K562 (cell line): ENCODE measurements around the gene C1orf198. TPM values are rescaled to one million over a fixed set of nuclear protein-coding genes. Genes with fewer than 3 reads are reported as not detected.

Experiments
- ATAC-seq: fragments of 200-7000 bp; cut with Tn5 transposase; 3 replicates; pipeline ENCODE4 v1.9.1; 2020; ENCODE audit warnings: moderate library complexity
- BruUV-seq: library from RNA; stranded (reverse); fragments of 400-500 nt; replicated peaks from 2 replicates; lab custom pipeline; 2021; lab: Mats Ljungman, UMichigan
- CTCF ChIA-PET: fragments of 300-600 bp; formaldehyde crosslinking; extraction: SDS; loops from one replicate; lab custom pipeline; 2021; ENCODE audit warnings: low intra/inter-chr PET ratio; lab: Yijun Ruan, JAX
- POLR2A ChIA-PET: fragments of 300-600, 350-650 bp; sonication (Branson Sonifier 250); formaldehyde crosslinking; extraction: SDS; loops from one replicate; lab custom pipeline; 2021; ENCODE audit warnings: antibody characterized with exemption, inconsistent platforms; lab: Yijun Ruan, JAX
- DNase-seq, 4 experiments: peaks; one replicate each; pipeline versions ENCODE4 v3.0.0 to v3.0.0-alpha.2; 2011 to 2018; ENCODE audit warnings: low spot score in 3 of 4, mixed read lengths in 3 of 4; ENCODE audit errors: extremely low read depth in 1 of 4
- FAIRE-seq: peaks from 2 replicates; lab custom pipeline; 2011; peaks lifted over from hg19 to GRCh38; lab: Jason Lieb, UNC
- H2AFZ ChIP-seq: 2 replicates; pipeline ENCODE4 v1.6.0; 2011; ENCODE audit warnings: low read depth, low read length, control low read depth, inconsistent platforms
- H3K27ac ChIP-seq: fragments of 200-600 bp; 3 replicates; pipeline ENCODE4 v1.8.0; 2011; ENCODE audit warnings: low read depth, mild to moderate bottlenecking, control low read depth, inconsistent platforms, low read length, moderate library complexity, mixed read lengths; ENCODE audit errors: extremely low read depth
- H3K27me3 ChIP-seq, 2 experiments: fragments of 300-600 bp in 1 of 2; 2 replicates in 1 of 2; 3 replicates in 1 of 2; pipeline versions ENCODE4 v1.6.0 to v1.8.0; 2011; ENCODE audit warnings: inconsistent platforms in 2 of 2, low read length in 2 of 2, mild to moderate bottlenecking in 1 of 2, mixed read lengths in 1 of 2, moderate library complexity in 1 of 2; ENCODE audit not compliant: control insufficient read depth in 2 of 2, insufficient read depth in 2 of 2
- H3K36me3 ChIP-seq: fragments of 300-600 bp; 3 replicates; pipeline ENCODE4 v1.8.0; 2011; ENCODE audit warnings: mild to moderate bottlenecking, low read length, inconsistent platforms; ENCODE audit not compliant: control insufficient read depth, insufficient read depth
- H3K4me1 ChIP-seq, 2 experiments: fragments of 200-600 bp in 1 of 2; replicated peaks in 1 of 2; 2 replicates in 1 of 2; 3 replicates in 1 of 2; pipeline versions ENCODE4 v1.5.1 to v1.8.0; 2011; ENCODE audit warnings: inconsistent platforms in 2 of 2, low read length in 2 of 2, mild to moderate bottlenecking in 1 of 2, mixed read lengths in 1 of 2, moderate library complexity in 1 of 2; ENCODE audit not compliant: control insufficient read depth in 2 of 2, insufficient read depth in 2 of 2
- H3K4me2 ChIP-seq: 2 replicates; pipeline ENCODE4 v1.6.1; 2011; ENCODE audit warnings: low read length, control low read depth, inconsistent platforms, mixed read lengths; ENCODE audit not compliant: insufficient read depth
- H3K4me3 ChIP-seq: fragments of 200-600 bp; sonication (generic), shearing (Covaris generic); 2 replicates; pipeline ENCODE4 v1.5.1; 2016; ENCODE audit warnings: control low read depth, inconsistent platforms
- H3K79me2 ChIP-seq: fragments of 200-600 bp; 3 replicates; pipeline ENCODE4 v1.8.0; 2011; ENCODE audit warnings: low read length, inconsistent platforms; ENCODE audit not compliant: control insufficient read depth, insufficient read depth
- H3K9ac ChIP-seq, 2 experiments: 2 replicates each; pipeline versions ENCODE4 v1.6.0 to v1.6.1; 2011; ENCODE audit warnings: low read depth in 2 of 2, low read length in 2 of 2, control low read depth in 1 of 2, inconsistent platforms in 1 of 2, mild to moderate bottlenecking in 1 of 2, mixed read lengths in 1 of 2; ENCODE audit not compliant: insufficient read depth in 1 of 2
- H3K9me1 ChIP-seq: one replicate; pipeline ENCODE4 v1.6.0; 2011; ENCODE audit warnings: inconsistent platforms, mild to moderate bottlenecking, low read length, moderate library complexity; ENCODE audit not compliant: control insufficient read depth, insufficient read depth
- H3K9me3 ChIP-seq: replicated peaks from 2 replicates; pipeline ENCODE4 v1.5.1; 2011; ENCODE audit warnings: low read depth, low read length, inconsistent platforms; ENCODE audit not compliant: control insufficient read depth, insufficient read depth
- H4K20me1 ChIP-seq: replicated peaks from 2 replicates; pipeline ENCODE4 v1.6.1; 2011; ENCODE audit warnings: low read length, inconsistent platforms, mixed read lengths; ENCODE audit not compliant: control insufficient read depth, insufficient read depth
- CBX8 ChIP-seq: fragments of 200-600 bp; sonication (generic); IDR thresholded peaks from 2 replicates; pipeline ENCODE4 v1.6.1; 2012; ENCODE audit warnings: borderline replicate concordance, mixed run types, low read depth, mild to moderate bottlenecking, moderate library complexity, mixed read lengths, low read length, control low read depth, inconsistent platforms; ENCODE audit not compliant: poor library complexity, severe bottlenecking; ENCODE audit errors: extremely low read depth
- HBP1 ChIP-seq: fragments of 450-650 bp; formaldehyde crosslinking; IDR thresholded peaks from 2 replicates; pipeline ENCODE4 v1.4.0; 2022; ENCODE audit warnings: missing genetic modification characterization
- MEIS2 ChIP-seq: fragments of 450-650 bp; IDR thresholded peaks from 2 replicates; pipeline ENCODE4 v1.6.1; 2014; ENCODE audit warnings: mild to moderate bottlenecking; ENCODE audit not compliant: partially characterized antibody
- SMAD4 ChIP-seq: fragments of 250-450 bp; sonication (Bioruptor Pico); conservative IDR thresholded peaks from 2 replicates; pipeline ENCODE4 v1.8.0; 2021; ENCODE audit warnings: inconsistent platforms, mild to moderate bottlenecking, moderate library complexity
- STAT6 ChIP-seq: sonication (generic); formaldehyde crosslinking; IDR thresholded peaks from 2 replicates; pipeline ENCODE4 v1.8.1; 2023; ENCODE audit warnings: mild to moderate bottlenecking, missing genetic modification reagents
- XRCC3 ChIP-seq: fragments of 450-650 bp; IDR thresholded peaks from 2 replicates; pipeline ENCODE4 v1.6.1; 2017; ENCODE audit warnings: mild to moderate bottlenecking, moderate library complexity
- ZBTB34 ChIP-seq: fragments of 250-450 bp; sonication (Bioruptor Pico); IDR thresholded peaks from 2 replicates; pipeline ENCODE4 v1.8.0; 2021; ENCODE audit warnings: mild to moderate bottlenecking, moderate library complexity
- ZNF133 ChIP-seq: fragments of 250-450 bp; sonication (Bioruptor Pico); IDR thresholded peaks from 2 replicates; pipeline ENCODE4 v1.4.0; 2020; ENCODE audit warnings: mild to moderate bottlenecking
- ZNF551 ChIP-seq: fragments of 250-450 bp; sonication (Bioruptor Pico); IDR thresholded peaks from 2 replicates; pipeline ENCODE4 v1.5.0; 2021; ENCODE audit warnings: mild to moderate bottlenecking, moderate library complexity
- ZNF639 ChIP-seq, 2 experiments: fragments of 200-800 bp in 1 of 2; sonication (Bioruptor generic) in 1 of 2; sonication (generic) in 1 of 2; formaldehyde crosslinking in 1 of 2; IDR thresholded peaks in 1 of 2; conservative IDR thresholded peaks in 1 of 2; 2 replicates each; pipeline versions ENCODE4 v1.5.0 to v1.6.1; 2016 to 2020; ENCODE audit warnings: missing compliant biosample characterization in 1 of 2, missing genetic modification characterization in 1 of 2, missing genetic modification reagents in 1 of 2
- ZNF740 ChIP-seq, 3 experiments: fragments of 200-800 bp in 1 of 3; sonication (Bioruptor generic) in 1 of 3; sonication (generic) in 1 of 3; formaldehyde crosslinking in 1 of 3; IDR thresholded peaks; 2 replicates each; pipeline versions ENCODE4 v1.6.1 to v1.8.0; 2016 to 2022; ENCODE audit warnings: mild to moderate bottlenecking in 2 of 3, missing compliant biosample characterization in 2 of 3, missing genetic modification characterization in 2 of 3, missing genetic modification reagents in 1 of 3
- ZNF766 ChIP-seq: fragments of 200-800 bp; sonication (Bioruptor generic); conservative IDR thresholded peaks from 2 replicates; pipeline ENCODE4 v1.6.1; 2016; ENCODE audit warnings: missing genetic modification characterization, missing compliant biosample characterization
- WGBS: fragments of 100-300 bp; shearing (Covaris generic); methylation state at CpG from one replicate; pipeline ENCODE4 v1.1.6; 2016; ENCODE audit warnings: low coverage, mixed read lengths; ENCODE audit not compliant: insufficient coverage; ENCODE audit errors: missing lambda C conversion rate; 5-methylcytosine and 5-hydroxymethylcytosine counted together
- in situ Hi-C: fragments of 300-500 bp; cut with MboI; formaldehyde crosslinking; loops from 4 replicates; pipeline ENCODE4 v1.15.0; 2018; ENCODE audit warnings: inconsistent platforms, mixed read lengths
- intact Hi-C: fragments of 100-400 bp; cut with micrococcal nuclease; formaldehyde crosslinking; loops from 2 replicates; pipeline ENCODE4 v1.14.2; 2022
- polyA plus RNA-seq, 8 experiments: library from polyadenylated mRNA; depleted of rRNA in 4 of 8; stranded (reverse) in 5 of 8; unstranded in 3 of 8; fragments of >200 nt; fragmentation: Nextera tagmentation in 2 of 8; fragmentation: Illumina TruSeq in 1 of 8; extraction: Ambion mirVana in 2 of 8; extraction: Trizol in 1 of 8; gene quantifications; 2 replicates each; pipeline versions ENCODE4 v1.2.1 to v1.2.3, GENCODE V29; 2011 to 2014; ENCODE audit warnings: inconsistent platforms in 1 of 8, missing spikeins in 1 of 8
- total RNA-seq, 7 experiments: library from RNA; depleted of rRNA in 6 of 7; stranded (reverse); fragments of >200 nt in 6 of 7; fragmentation: Illumina TruSeq in 2 of 7; extraction: Trizol in 2 of 7; gene quantifications; 2 replicates each; pipeline versions ENCODE4 v1.2.1 to v1.2.3, GENCODE V29; 2011 to 2021; ENCODE audit warnings: low replicate concordance in 1 of 7

Gene C1orf198
- total and polyA plus RNA-seq, 9 of the 15 experiments (the other 6 are each of a cell fraction or from before 2014, with no cell fraction given), result 2.0 to 15.1 (median 10.4) TPM

GRCh38 chr1:230825761-230826160, 42.6 kb downstream of the C1orf198 start:
- Histone ChIP-seq H3K4me2 (no peak overlapping the region), H3K9ac (no peak overlapping the region)

More at GRCh38 chr1:230825761-230826160, 42.6 kb downstream of the C1orf198 start:
- TF ChIP-seq CBX8 (no peak), ZNF766 (CRISPR knock-in tag) (no peak), SMAD4 (CRISPR knock-in tag) (no peak), ZNF551 (CRISPR knock-in tag) (no peak), MEIS2 (no peak), ZNF740 (CRISPR knock-in tag; IDR thresholded peaks at IDR 0.05) (no peak), ZNF740 (tag; IDR thresholded peaks at IDR 0.05) (no peak), ZNF133 (CRISPR knock-in tag) (no peak), ZBTB34 (CRISPR knock-in tag) (no peak), XRCC3 (no peak), STAT6 (CRISPR knock-in tag) (no peak), ZNF639 (CRISPR knock-in tag; conservative IDR thresholded peaks at IDR 0.05 in 1 of 2, IDR thresholded peaks at IDR 0.05 in 1 of 2) (no peak), HBP1 (CRISPR knock-in tag) (no peak)
- TF ChIP-seq, all 486 proteins: peak for 0
- H3K4me1 ChIP-seq, result peaks cover 0 to 6% of the 10 kb centered on the region in 2 experiments; a peak in 3 of 5 replicates
- no peak overlapping the region for H3K27ac ChIP-seq
- CTCF ChIA-PET, result no interaction called here
- no peaks in the 10 kb centered on the region for H3K9me3 ChIP-seq
- peaks cover 18 to 48% of the 10 kb centered on the region in 2 experiments; a peak in 4 of 5 replicates for H3K27me3 ChIP-seq
- H2AFZ ChIP-seq, result no peak overlapping the region
- no peaks in the 10 kb centered on the region for H3K36me3 ChIP-seq
- ATAC-seq (no peak; the same call in 2 of the 3 replicates), DNase-seq (no peak), FAIRE-seq (no peak)
- H3K79me2 ChIP-seq, result no peaks in the 10 kb centered on the region
- intact Hi-C loops, result no loop called here
- in situ Hi-C loops, result no loop called here
- BruUV-seq, result no TSS peak
- WGBS, result 14% methylated on average over 3 of the region's 3 CpGs
- no peaks in the 10 kb centered on the region for H3K9me1 ChIP-seq
- H4K20me1 ChIP-seq, result no peaks in the 10 kb centered on the region
- POLR2A ChIA-PET, result no interaction called here
- no peak overlapping the region for H3K4me3 ChIP-seq
